SK-N-SH treated with all-trans-retinoic acid at 6 μM for 48 hours (cell line): Measurements from ENCODE around the gene ARSG.

Source experiments
- ATAC-seq: fragments of 200-7000 bp; cut with Tn5 transposase; 3 replicates; pipeline ENCODE4 v1.9.1; 2020; ENCODE audit warnings: mild to moderate bottlenecking, moderate library complexity
- ARNTL ChIP-seq: fragments of 450-650 bp; formaldehyde crosslinking; IDR thresholded peaks from 2 replicates; pipeline ENCODE4 v1.5.0; 2020; ENCODE audit warnings: low read depth, mild to moderate bottlenecking, moderate library complexity, borderline replicate concordance
- BACH2 ChIP-seq: fragments of 250-450 bp; sonication (Bioruptor Pico); IDR thresholded peaks from 2 replicates; pipeline ENCODE4 v1.9.0; 2021; ENCODE audit warnings: mild to moderate bottlenecking, borderline replicate concordance
- CREB5 ChIP-seq: fragments of 250-450 bp; sonication (Bioruptor Pico); IDR thresholded peaks from 2 replicates; pipeline ENCODE4 v1.5.1; 2020; ENCODE audit warnings: low read depth, mild to moderate bottlenecking, moderate library complexity
- CSDC2 ChIP-seq: fragments of 250-450 bp; sonication (Bioruptor Pico); IDR thresholded peaks from 2 replicates; pipeline ENCODE4 v1.5.0; 2020; ENCODE audit warnings: mild to moderate bottlenecking, moderate library complexity
- GLIS3 ChIP-seq: fragments of 250-450 bp; sonication (Bioruptor Pico); IDR thresholded peaks from 2 replicates; pipeline ENCODE4 v1.5.0; 2020; ENCODE audit warnings: mild to moderate bottlenecking, moderate library complexity
- ISL1 ChIP-seq: fragments of 250-450 bp; sonication (Bioruptor Pico); IDR thresholded peaks from 2 replicates; pipeline ENCODE4 v2.1.2; 2022; ENCODE audit warnings: mild to moderate bottlenecking, moderate library complexity
- OSR1 ChIP-seq: fragments of 250-450 bp; sonication (Bioruptor Pico); IDR thresholded peaks from 2 replicates; pipeline ENCODE4 v1.8.0; 2022; ENCODE audit warnings: moderate library complexity, mild to moderate bottlenecking, inconsistent platforms
- POU6F1 ChIP-seq: fragments of 250-450 bp; sonication (Bioruptor Pico); IDR thresholded peaks from 2 replicates; pipeline ENCODE4 v1.8.0; 2021; ENCODE audit warnings: low read depth, mild to moderate bottlenecking, moderate library complexity, borderline replicate concordance
- PPARA ChIP-seq: fragments of 250-450 bp; sonication (Bioruptor Pico); IDR thresholded peaks from 2 replicates; pipeline ENCODE4 v1.5.0; 2020; ENCODE audit warnings: mild to moderate bottlenecking, borderline replicate concordance
- RARB ChIP-seq: fragments of 250-450 bp; sonication (Bioruptor Pico); IDR thresholded peaks from 2 replicates; pipeline ENCODE4 v1.8.0; 2021; ENCODE audit warnings: mild to moderate bottlenecking, moderate library complexity
- SNAI2 ChIP-seq: fragments of 250-450 bp; sonication (Bioruptor Pico); IDR thresholded peaks from 2 replicates; pipeline ENCODE4 v1.5.0; 2020; ENCODE audit warnings: mild to moderate bottlenecking, moderate library complexity
- TCF4 ChIP-seq: fragments of 250-450 bp; sonication (Bioruptor Pico); IDR thresholded peaks from 2 replicates; pipeline ENCODE4 v1.8.0; 2021; ENCODE audit warnings: mild to moderate bottlenecking, moderate library complexity, borderline replicate concordance
- TOX ChIP-seq: fragments of 250-450 bp; sonication (Bioruptor Pico); IDR thresholded peaks from 2 replicates; pipeline ENCODE4 v1.8.0; 2021; ENCODE audit warnings: mild to moderate bottlenecking, moderate library complexity, borderline replicate concordance
- TSHZ2 ChIP-seq: fragments of 250-450 bp; sonication (Bioruptor Pico); IDR thresholded peaks from 2 replicates; pipeline ENCODE4 v1.5.0; 2020; ENCODE audit warnings: mild to moderate bottlenecking, moderate library complexity
- ZC3H10 ChIP-seq: fragments of 250-450 bp; sonication (Bioruptor Pico); IDR thresholded peaks from 2 replicates; pipeline ENCODE4 v1.5.1; 2021; ENCODE audit warnings: mild to moderate bottlenecking, moderate library complexity
- ZFP3 ChIP-seq: fragments of 250-450 bp; sonication (Bioruptor Pico); IDR thresholded peaks from 2 replicates; pipeline ENCODE4 v1.5.0; 2020; ENCODE audit warnings: mild to moderate bottlenecking, moderate library complexity
- ZFP30 ChIP-seq: fragments of 450-650 bp; formaldehyde crosslinking; IDR thresholded peaks from 2 replicates; pipeline ENCODE4 v1.5.0; 2022; ENCODE audit warnings: mild to moderate bottlenecking, moderate library complexity
- ZNF565 ChIP-seq: fragments of 450-650 bp; formaldehyde crosslinking; conservative IDR thresholded peaks from 2 replicates; pipeline ENCODE4 v1.5.0; 2020; ENCODE audit warnings: low read depth, mild to moderate bottlenecking, moderate library complexity
- ZNF70 ChIP-seq: fragments of 450-650 bp; formaldehyde crosslinking; IDR thresholded peaks from 2 replicates; pipeline ENCODE4 v1.5.0; 2020; ENCODE audit warnings: mild to moderate bottlenecking, moderate library complexity
- ZNF8 ChIP-seq: fragments of 450-650 bp; formaldehyde crosslinking; IDR thresholded peaks from 2 replicates; pipeline ENCODE4 v1.5.0; 2020; ENCODE audit warnings: mild to moderate bottlenecking, moderate library complexity
- TF ChIP-seq, protein P1 (sequence below): fragments of 250-450 bp; sonication (Bioruptor Pico); IDR thresholded peaks from 2 replicates; pipeline ENCODE4 v1.8.0; 2020; ENCODE audit warnings: mild to moderate bottlenecking, moderate library complexity, borderline replicate concordance

ARSG gene

GRCh38 chr17:68324654-68325336 is 33.5 kb downstream of the ARSG start:
- TF ChIP-seq TCF4 (no peak), GLIS3 (no peak), ISL1 (no peak), TOX (CRISPR knock-in tag) (no peak), POU6F1 (CRISPR knock-in tag) (no peak), PPARA (CRISPR knock-in tag) (no peak), BACH2 (CRISPR knock-in tag) (no peak), ZC3H10 (CRISPR knock-in tag) (no peak), ZFP3 (no peak), CREB5 (CRISPR knock-in tag) (no peak), ZFP30 (CRISPR knock-in tag) (no peak), ZNF8 (CRISPR knock-in tag) (no peak), ZNF565 (CRISPR knock-in tag) (no peak), OSR1 (CRISPR knock-in tag) (no peak), SNAI2 (CRISPR knock-in tag) (no peak), CSDC2 (CRISPR knock-in tag) (no peak), TSHZ2 (CRISPR knock-in tag) (no peak), ZNF70 (CRISPR knock-in tag) (no peak)
- TF ChIP-seq, protein P1, sequence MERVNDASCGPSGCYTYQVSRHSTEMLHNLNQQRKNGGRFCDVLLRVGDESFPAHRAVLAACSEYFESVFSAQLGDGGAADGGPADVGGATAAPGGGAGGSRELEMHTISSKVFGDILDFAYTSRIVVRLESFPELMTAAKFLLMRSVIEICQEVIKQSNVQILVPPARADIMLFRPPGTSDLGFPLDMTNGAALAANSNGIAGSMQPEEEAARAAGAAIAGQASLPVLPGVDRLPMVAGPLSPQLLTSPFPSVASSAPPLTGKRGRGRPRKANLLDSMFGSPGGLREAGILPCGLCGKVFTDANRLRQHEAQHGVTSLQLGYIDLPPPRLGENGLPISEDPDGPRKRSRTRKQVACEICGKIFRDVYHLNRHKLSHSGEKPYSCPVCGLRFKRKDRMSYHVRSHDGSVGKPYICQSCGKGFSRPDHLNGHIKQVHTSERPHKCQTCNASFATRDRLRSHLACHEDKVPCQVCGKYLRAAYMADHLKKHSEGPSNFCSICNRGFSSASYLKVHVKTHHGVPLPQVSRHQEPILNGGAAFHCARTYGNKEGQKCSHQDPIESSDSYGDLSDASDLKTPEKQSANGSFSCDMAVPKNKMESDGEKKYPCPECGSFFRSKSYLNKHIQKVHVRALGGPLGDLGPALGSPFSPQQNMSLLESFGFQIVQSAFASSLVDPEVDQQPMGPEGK (CRISPR knock-in tag), result no peak
- ATAC-seq, result no peak

- no peak for ATAC-seq
- no peak for TF ChIP-seq ARNTL (CRISPR knock-in tag)
- TF ChIP-seq ZFP3, result no peak
- no peak for TF ChIP-seq CSDC2 (CRISPR knock-in tag)
- TF ChIP-seq RARB (CRISPR knock-in tag), result no peak
- no peak for TF ChIP-seq ZC3H10 (CRISPR knock-in tag)
- no peak for TF ChIP-seq ISL1
- TF ChIP-seq, protein P1 (CRISPR knock-in tag), result no peak
- no peak for TF ChIP-seq TSHZ2 (CRISPR knock-in tag)
- TF ChIP-seq ZNF70 (CRISPR knock-in tag), result no peak
Measured at GRCh38 chr17:68325961-68326360, 34.7 kb downstream of the ARSG start.
